Kidney tubule cell (primary cell): Measurements from ENCODE around the gene SLX1A.
"Not testable (repeated sequence)": the region's sequence is repeated elsewhere in the genome, so short reads cannot be mapped to it uniquely, and the experiment has no call there.

ENCODE experiments used
- DNase-seq: peaks from one replicate; pipeline ENCODE4 v3.0.0-alpha.2; 2018; ENCODE audit warnings: low spot score

Gene SLX1A

DNA sequence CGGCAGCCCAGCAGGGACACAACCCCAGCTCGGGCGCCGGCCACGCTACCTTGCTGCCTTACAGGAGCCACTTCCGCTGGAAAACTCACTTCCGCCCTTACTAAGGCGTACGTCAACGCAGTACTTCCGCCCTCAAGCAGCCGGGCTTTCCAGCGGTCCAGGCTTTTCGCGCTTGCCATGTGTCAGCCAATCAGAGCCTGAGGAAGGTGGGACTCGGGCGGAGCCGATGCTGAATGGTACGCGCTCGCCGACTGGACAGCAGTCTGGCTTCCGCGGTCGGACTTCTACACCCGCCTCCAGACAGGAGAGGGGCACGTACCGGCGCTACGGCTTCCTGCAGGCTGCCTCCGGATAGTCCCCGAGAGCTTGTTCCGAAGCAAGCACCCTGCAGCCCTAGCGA, at the start of gene SLX1A, which contains the start of gene BOLA2B:
Gene SLX1A, plus strand, starts transcription at position 261 of the 400 bp plus-strand sequence. CDS start 210 bp downstream, outside the sequence.
Gene BOLA2B, minus strand, starts transcription at position 52 of the 400 bp plus-strand sequence. CDS start 71 bp downstream, outside the sequence.
- DNase-seq: not testable (repeated sequence)

DNA sequence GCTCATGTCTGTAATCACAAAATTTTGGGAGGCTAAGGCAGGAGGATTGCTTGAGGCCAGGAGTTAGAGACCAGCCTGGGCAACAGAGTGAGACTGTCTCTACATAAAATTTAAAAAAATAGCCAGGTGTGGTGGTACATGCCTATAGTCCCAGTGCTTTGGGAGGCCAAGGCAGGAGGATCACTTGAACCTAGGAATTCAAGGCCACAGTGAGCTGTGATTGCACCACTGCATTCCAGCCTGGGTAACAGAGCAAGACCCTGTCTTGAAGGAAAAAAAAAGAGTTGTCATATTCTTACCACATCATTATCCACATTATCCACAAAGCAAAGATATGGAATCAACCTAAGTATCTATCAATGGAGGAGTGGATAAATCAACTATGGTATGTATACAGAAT, 49.7 kb upstream of the SLX1A start:
- DNase-seq: no peak

- DNase-seq: no peak
Measured at GRCh38 chr16:30144917-30145316, 48.8 kb upstream of the SLX1A start.

- no peak for DNase-seq
Measured at GRCh38 chr16:30145657-30146056, 48.0 kb upstream of the SLX1A start.

GRCh38 chr16:30147843-30148510, 45.7 kb upstream of the SLX1A start:
- DNase-seq: no peak

GRCh38 chr16:30149250-30149930, 44.3 kb upstream of the SLX1A start:
- DNase-seq: no peak

DNA sequence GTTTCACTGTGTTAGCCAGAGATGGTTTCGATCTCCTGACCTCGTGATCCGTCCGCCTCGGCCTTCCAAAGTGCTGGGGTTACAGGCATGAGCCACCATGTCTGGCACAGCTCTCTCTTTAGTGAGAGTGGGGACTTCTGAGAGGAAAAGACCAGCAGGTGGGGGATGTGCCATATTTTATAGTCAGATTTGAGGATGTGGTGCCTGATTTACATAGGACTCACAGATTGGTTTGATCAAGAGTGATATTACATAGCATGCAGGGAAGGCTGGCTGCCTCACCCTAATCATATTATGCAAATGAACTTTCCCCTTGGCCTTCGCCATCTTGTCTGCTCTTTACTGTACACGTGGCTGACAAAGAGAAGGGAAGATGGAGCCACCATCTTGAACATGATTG, 42.6 kb upstream of the SLX1A start:
- no peak for DNase-seq

- no peak for DNase-seq
Measured at GRCh38 chr16:30152517-30152916, 41.2 kb upstream of the SLX1A start.

- DNase-seq: no peak
Measured at GRCh38 chr16:30155188-30155587, 38.5 kb upstream of the SLX1A start.

GRCh38 chr16:30157214-30157613, 36.5 kb upstream of the SLX1A start:
- DNase-seq: no peak

DNA sequence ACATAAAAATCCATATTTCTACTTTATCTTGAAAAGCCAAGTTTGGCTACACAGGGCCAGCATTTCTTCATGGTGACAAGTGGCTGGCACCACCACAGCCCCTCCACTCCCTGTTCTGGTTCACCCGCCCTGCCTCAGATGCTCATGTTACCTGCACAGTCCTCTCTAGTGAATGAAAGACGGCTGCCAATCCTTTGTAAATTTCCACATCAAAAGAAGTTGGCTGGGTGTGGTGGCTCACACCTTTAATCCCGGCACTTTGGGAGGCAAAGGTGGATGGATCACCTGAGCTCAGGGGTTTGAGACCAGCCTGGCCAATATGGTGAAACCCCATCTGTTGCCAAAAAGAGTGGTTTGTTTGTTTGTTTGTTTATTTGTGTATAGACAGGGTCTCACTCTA, 30.1 kb upstream of the SLX1A start:
- no peak for DNase-seq

DNA sequence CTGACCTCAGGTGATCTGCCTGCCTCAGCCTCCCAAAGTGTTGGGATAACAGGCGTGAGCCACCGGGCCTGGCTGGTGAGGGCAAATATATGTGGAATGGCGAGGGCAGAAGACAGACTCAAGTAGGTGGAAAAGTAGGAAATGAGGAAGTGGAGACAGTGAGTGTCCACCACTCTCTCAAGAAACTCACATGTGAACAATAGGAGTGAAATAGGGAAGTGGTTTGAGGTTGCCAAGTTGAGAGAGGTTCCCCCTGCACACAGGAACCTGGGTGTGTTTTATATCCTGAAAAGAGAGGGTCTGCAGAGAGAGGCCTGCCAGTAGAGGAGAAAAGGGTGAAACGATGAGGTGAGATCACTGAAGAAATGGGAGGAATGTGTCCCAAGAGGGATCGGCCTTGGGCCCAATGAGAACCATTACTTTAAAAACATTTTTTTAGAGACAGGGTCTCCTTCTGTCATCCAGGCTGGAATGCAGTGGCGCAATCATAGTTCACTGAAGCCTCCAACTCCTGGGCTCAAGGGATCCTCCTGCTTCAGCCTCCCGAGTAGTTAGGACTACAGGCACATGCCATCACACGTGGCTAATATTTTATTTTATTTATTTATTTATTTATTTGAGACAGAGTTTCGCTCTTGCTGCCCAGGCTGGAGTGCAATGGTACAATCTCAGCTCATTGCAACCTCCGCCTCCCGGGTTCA, 27.3 kb upstream of the SLX1A start:
- no peak for DNase-seq

DNA sequence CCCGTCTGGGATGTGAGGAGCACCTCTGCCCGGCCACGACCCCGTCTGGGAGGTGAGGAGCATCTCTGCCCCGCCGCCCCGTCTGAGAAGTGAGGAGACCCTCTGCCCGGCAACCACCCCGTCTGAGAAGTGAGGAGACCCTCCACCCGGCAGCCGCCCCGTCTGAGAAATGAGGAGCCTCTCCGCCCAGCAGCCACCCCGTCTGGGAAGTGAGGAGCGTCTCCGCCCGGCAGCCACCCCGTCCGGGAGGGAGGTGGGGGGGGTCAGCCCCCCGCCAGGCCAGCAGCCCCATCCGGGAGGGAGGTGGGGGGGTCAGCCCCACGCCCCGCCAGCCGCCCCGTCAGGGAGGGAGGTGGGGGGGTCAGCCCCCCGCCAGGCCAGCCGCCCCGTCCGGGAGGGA, 24.9 kb upstream of the SLX1A start:
- DNase-seq: not testable (repeated sequence)

DNA sequence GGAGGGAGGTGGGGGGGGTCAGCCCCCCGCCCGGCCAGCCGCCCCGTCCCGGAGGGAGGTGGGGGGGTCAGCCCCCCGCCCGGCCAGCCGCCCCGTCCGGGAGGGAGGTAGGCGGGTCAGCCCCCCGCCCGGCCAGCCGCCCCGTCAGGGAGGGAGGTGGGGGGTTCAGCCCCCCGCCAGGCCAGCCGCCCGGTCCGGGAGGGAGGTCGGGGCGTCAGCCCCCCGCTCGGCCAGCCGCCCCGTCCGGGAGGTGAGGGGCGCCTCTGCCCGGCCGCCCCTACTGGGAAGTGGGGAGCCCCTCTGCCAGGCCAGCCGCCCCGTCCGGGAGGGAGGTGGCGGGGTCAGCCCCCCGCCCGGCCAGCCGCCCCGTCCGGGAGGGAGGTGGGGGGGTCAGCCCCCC, 24.3 kb upstream of the SLX1A start:
- DNase-seq: not testable (repeated sequence)

DNA sequence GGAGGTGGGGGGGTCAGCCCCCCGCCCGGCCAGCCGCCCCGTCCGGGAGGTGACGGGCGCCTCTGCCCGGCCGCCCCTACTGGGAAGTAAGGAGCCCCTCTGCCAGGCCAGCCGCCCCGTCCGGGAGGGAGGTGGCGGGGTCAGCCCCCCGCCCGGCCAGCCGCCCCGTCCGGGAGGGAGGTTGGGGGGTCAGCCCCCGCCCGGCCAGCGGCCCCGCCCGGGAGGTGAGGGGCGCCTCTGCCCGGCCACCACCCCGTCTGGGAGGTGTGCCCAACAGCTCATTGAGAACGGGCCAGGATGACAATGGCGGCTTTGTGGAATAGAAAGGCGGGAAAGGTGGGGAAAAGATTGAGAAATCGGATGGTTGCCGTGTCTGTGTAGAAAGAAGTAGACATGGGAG, 23.5 kb upstream of the SLX1A start:
- DNase-seq: not testable (repeated sequence)

GRCh38 chr16:30173054-30173453, 20.6 kb upstream of the SLX1A start:
- DNase-seq: no peak

DNA sequence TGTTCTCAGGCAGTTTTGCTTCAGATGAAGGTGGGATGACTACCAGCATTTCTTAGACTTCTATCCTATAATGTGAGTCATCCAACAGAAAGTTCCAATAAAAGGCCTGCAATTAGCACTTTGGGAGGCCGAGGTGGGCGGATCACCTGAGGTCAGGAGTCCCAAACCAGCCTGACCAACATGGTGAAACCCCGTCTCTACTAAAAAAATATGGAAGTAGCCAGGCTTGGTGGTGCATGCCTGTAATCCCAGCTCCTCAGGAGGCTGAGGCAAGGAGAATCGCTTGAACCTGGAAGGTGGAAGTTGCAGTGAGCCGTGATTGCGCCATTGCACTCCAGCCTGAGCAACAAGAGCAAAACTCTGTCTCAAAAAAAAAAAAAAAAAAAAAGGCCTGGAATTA, 16.8 kb upstream of the SLX1A start:
- not testable (repeated sequence) for DNase-seq

- DNase-seq: no peak
Measured at GRCh38 chr16:30179195-30179594, 14.5 kb upstream of the SLX1A start.

DNA sequence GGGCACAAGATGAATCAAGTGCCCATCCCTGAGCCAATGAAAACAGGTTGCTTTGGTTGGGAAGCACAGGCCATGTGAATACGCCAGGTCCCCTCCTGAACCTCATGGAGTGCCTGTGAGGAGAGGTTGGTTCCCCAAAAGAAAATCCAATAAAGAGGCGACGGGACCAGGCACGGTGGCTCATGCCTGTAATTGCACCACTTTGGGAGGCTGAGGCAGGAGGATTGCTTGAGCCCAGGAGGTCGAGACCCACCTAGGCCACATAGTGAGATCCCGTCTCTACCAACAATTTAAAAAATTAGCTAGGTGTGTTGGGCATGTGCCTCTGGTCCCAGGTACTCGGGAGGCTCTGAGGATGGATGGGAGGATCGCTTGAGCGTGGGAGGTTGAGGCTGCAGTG, 13.7 kb upstream of the SLX1A start:
- DNase-seq: no peak

- DNase-seq: no peak
Measured at GRCh38 chr16:30180741-30181140, 12.9 kb upstream of the SLX1A start.

- peak; percentile 79 for DNase-seq
Measured at GRCh38 chr16:30183233-30184095, 10.2 kb upstream of the SLX1A start, which contains the start of gene CORO1A. Gene CORO1A, plus strand, starts transcription at chr16:30183602. Its CDS starts 1,608 bp downstream, at chr16:30185210.
